SK-N-SH (cell line): ENCODE measurements around the gene SGTB. TPM values are rescaled to one million over a fixed set of nuclear protein-coding genes. Genes with fewer than 3 reads are reported as not detected.
"Not testable (repeated sequence)": the region's sequence is repeated elsewhere in the genome, so short reads cannot be mapped to it uniquely, and the experiment has no call there.

Experiments used
- CTCF ChIA-PET: fragments of 300-600, 350-600 bp; formaldehyde crosslinking; extraction: SDS; loops from one replicate; lab custom pipeline; 2021; lab: Yijun Ruan, JAX
- POLR2A ChIA-PET: fragments of 350-600 bp; sonication (Branson Sonifier 250); formaldehyde crosslinking; extraction: SDS; loops from one replicate; lab custom pipeline; 2020; ENCODE audit warnings: antibody characterized with exemption, inconsistent platforms; lab: Yijun Ruan, JAX
- DNase-seq: peaks from one replicate; pipeline ENCODE4 v3.0.0; 2012
- H2AFZ ChIP-seq: fragments of 200-600 bp; sonication (generic); 2 replicates; pipeline ENCODE4 v1.8.1; 2016; ENCODE audit warnings: antibody characterized with exemption, mild to moderate bottlenecking, low read depth
- H3F3A ChIP-seq: fragments of 200-600 bp; sonication (generic); replicated peaks from 2 replicates; pipeline ENCODE3; 2016; ENCODE audit warnings: antibody characterized with exemption, mild to moderate bottlenecking; ENCODE audit not compliant: insufficient read depth
- H3K27ac ChIP-seq, 2 experiments: fragments of 200-500 bp in 1 of 2; fragments of 200-600 bp in 1 of 2; sonication (Bioruptor generic) in 1 of 2; sonication (generic), shearing (Covaris generic) in 1 of 2; 2 replicates each; pipeline versions ENCODE4 v1.5.1 to v1.6.1; 2014 to 2016; ENCODE audit warnings: low read depth in 2 of 2, inconsistent platforms in 1 of 2, low read length in 1 of 2, mild to moderate bottlenecking in 1 of 2, mixed read lengths in 1 of 2
- H3K27me3 ChIP-seq: fragments of 200-600 bp; sonication (generic), shearing (Covaris generic); 2 replicates; pipeline ENCODE4 v1.6.1; 2016; ENCODE audit warnings: mixed run types; ENCODE audit not compliant: insufficient read depth
- H3K36me3 ChIP-seq, 2 experiments: fragments of 200-500 bp in 1 of 2; fragments of 200-600 bp in 1 of 2; sonication (Bioruptor generic) in 1 of 2; sonication (generic) in 1 of 2; replicated peaks in 1 of 2; 2 replicates each; pipeline versions ENCODE3 to v1.5.1; 2014 to 2016; ENCODE audit warnings: low read length in 1 of 2, mild to moderate bottlenecking in 1 of 2; ENCODE audit not compliant: insufficient read depth in 2 of 2, control insufficient read depth in 1 of 2
- H3K4me1 ChIP-seq, 2 experiments: fragments of 200-500 bp in 1 of 2; fragments of 200-600 bp in 1 of 2; sonication (Bioruptor generic) in 1 of 2; sonication (generic), shearing (Covaris generic) in 1 of 2; 2 replicates each; pipeline versions ENCODE4 v1.5.1 to v1.6.1; 2014 to 2016; ENCODE audit warnings: low read depth in 1 of 2, low read length in 1 of 2, mixed run types in 1 of 2; ENCODE audit not compliant: insufficient read depth in 2 of 2, control insufficient read depth in 1 of 2
- H3K4me2 ChIP-seq: fragments of 200-600 bp; sonication (generic), shearing (Covaris generic); 2 replicates; pipeline ENCODE4 v1.6.1; 2017; ENCODE audit warnings: mixed run types
- H3K4me3 ChIP-seq, 2 experiments: fragments of 200-500 bp in 1 of 2; fragments of 200-600 bp in 1 of 2; sonication (Bioruptor generic) in 1 of 2; sonication (generic), shearing (Covaris generic) in 1 of 2; 2 replicates each; pipeline versions ENCODE4 v1.5.1 to v1.8.1; 2014 to 2016; ENCODE audit warnings: low read depth in 2 of 2, inconsistent platforms in 1 of 2, low read length in 1 of 2, mild to moderate bottlenecking in 1 of 2, mixed read lengths in 1 of 2, moderate library complexity in 1 of 2
- H3K79me2 ChIP-seq: fragments of 200-600 bp; sonication (generic); 2 replicates; pipeline ENCODE4 v1.8.1; 2017; ENCODE audit warnings: mild to moderate bottlenecking; ENCODE audit not compliant: insufficient read depth
- H3K9ac ChIP-seq: fragments of 200-600 bp; sonication (generic); 2 replicates; pipeline ENCODE4 v1.6.1; 2017; ENCODE audit warnings: mixed run types
- H3K9me2 ChIP-seq: fragments of 200-600 bp; sonication (generic); 2 replicates; pipeline ENCODE4 v1.6.1; 2017; ENCODE audit warnings: mixed run types
- H3K9me3 ChIP-seq: fragments of 200-600 bp; sonication (generic); 2 replicates; pipeline ENCODE4 v1.6.1; 2017; ENCODE audit warnings: mixed run types, mild to moderate bottlenecking, moderate library complexity
- H4K20me1 ChIP-seq: fragments of 200-600 bp; sonication (generic); 2 replicates; pipeline ENCODE4 v1.6.1; 2017; ENCODE audit warnings: mild to moderate bottlenecking, mixed run types; ENCODE audit not compliant: insufficient read depth
- MEF2A ChIP-seq: IDR thresholded peaks from 2 replicates; pipeline ENCODE4 v1.4.0; 2012; ENCODE audit warnings: low read depth, borderline replicate concordance
- POLR2AphosphoS5 ChIP-seq: IDR thresholded peaks from 2 replicates; pipeline ENCODE4 v1.6.1; 2012; ENCODE audit warnings: low read depth, low read length
- WGBS: methylation state at CpG from one replicate; pipeline ENCODE4 v1.1.6; 2017; ENCODE audit warnings: low lambda C conversion rate; 5-methylcytosine and 5-hydroxymethylcytosine counted together
- polyA plus RNA-seq, 3 experiments: library from polyadenylated mRNA; depleted of rRNA; stranded (reverse); fragments of >200 nt; gene quantifications; 2 replicates each; pipeline ENCODE4 v1.2.3, GENCODE V29; 2012
- TF ChIP-seq, protein P1 (sequence below): IDR thresholded peaks from 2 replicates; pipeline ENCODE4 v1.4.0; 2012; ENCODE audit warnings: low read depth, borderline replicate concordance
- TF ChIP-seq, protein P2 (sequence below): fragments of 200-600 bp; sonication (generic); IDR thresholded peaks from 2 replicates; pipeline ENCODE4 v1.6.1; 2017; ENCODE audit warnings: antibody characterized with exemption, mild to moderate bottlenecking, moderate library complexity

SGTB gene
- polyA plus RNA-seq, 1 of the 3 experiments (the other 2 are of a cell fraction): 3.5 TPM

DNA sequence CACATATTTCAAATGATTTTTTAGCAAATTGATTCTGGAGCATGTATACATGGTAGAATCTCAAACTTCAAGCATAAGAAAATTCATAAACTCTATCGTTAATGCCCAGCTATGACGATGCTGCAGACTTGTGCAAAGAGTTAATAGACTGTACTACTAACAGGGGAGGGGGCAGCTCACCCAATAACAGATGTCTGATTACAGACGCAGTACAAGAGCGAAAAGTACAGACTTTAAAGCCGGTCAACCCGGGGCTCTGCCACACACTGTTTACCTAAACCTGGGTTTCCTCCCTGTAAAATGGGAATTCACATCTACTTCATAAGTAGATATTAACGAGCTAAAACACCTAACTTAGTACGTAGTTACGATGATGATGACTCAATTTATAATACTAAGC is 98.4 kb downstream of the SGTB start:
- CTCF ChIA-PET: interaction anchor here (0.6 to 1.3 kb wide), 3 partner anchors 11 to 569 kb away, joined by 3 read pairs; no protein-coding TSS in a partner anchor
- Histone ChIP-seq H3F3A (no peaks in the 10 kb centered on the region), H3K27ac (peak overlapping the region; percentile 90 to 96; a peak in 3 of 4 replicates), H4K20me1 (no peaks in the 10 kb centered on the region; the same call in 1 of the 2 replicates), H3K9ac (peak overlapping the region; percentile 77), H3K79me2 (peaks cover 92% of the 10 kb centered on the region), H3K4me1 (peaks cover 0 to 13% of the 10 kb centered on the region in 2 experiments; a peak in 2 of 4 replicates), H3K4me3 (peak overlapping the region; percentile 78 to 97), H3K36me3 (peaks cover 2 to 8% of the 10 kb centered on the region in 2 experiments), H3K27me3 (no peaks in the 10 kb centered on the region), H3K9me2 (no peaks in the 10 kb centered on the region), H2AFZ (peak overlapping the region; percentile 82), H3K9me3 (no peaks in the 10 kb centered on the region), H3K4me2 (peak overlapping the region; percentile 89)
- POLR2A ChIA-PET: interaction anchor here (0.6 to 1.0 kb wide), 3 partner anchors 60 to 516 kb away, joined by 3 to 4 read pairs (median 4); partner anchors contain the start of gene PPWD1
- no peak for TF ChIP-seq MEF2A
- 0% methylated on average over 9 of the region's 9 CpGs for WGBS
- DNase-seq: peak; percentile 4

DNA sequence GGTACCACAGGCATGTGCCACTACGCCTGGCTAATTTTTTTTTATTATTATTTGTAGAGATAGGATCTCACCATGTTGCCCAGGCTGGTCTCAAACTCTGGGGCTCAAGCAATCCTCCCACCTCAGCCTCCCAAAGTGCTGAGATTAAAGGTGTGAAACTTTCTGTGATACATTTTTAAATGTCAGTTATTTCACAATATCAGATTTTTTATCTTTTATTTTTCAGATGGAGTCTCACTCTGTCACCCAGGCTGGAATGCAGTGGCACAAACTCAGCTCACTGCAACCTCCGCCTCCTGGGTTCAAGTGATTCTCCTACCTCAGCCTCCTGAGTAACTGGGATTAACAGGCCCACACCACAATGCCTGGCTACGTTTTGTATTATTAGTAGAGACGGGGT is 99.9 kb downstream of the SGTB start:
- H3K36me3 ChIP-seq: peaks cover 10 to 11% of the 10 kb centered on the region in 2 experiments
- DNase-seq, POLR2A ChIA-PET, H4K20me1 ChIP-seq, H2AFZ ChIP-seq, H3K9ac ChIP-seq, H3F3A ChIP-seq, H3K9me2 ChIP-seq, H3K27me3 ChIP-seq, H3K27ac ChIP-seq, H3K9me3 ChIP-seq, H3K4me3 ChIP-seq: not testable (repeated sequence)
- CTCF ChIA-PET: interaction anchor here (1.4 kb wide), 1 partner anchor 17 kb away, joined by 3 read pairs; no protein-coding TSS in a partner anchor
- peaks cover 0 to 13% of the 10 kb centered on the region in 2 experiments; a peak in 2 of 4 replicates for H3K4me1 ChIP-seq
- H3K79me2 ChIP-seq: peaks cover 92% of the 10 kb centered on the region
- H3K4me2 ChIP-seq: peak overlapping the region; percentile 89
- WGBS: 81% methylated on average over 4 of the region's 4 CpGs

- CTCF ChIA-PET: interaction anchor here (1.8 kb wide), 1 partner anchor 8 kb away, joined by 5 read pairs; no protein-coding TSS in a partner anchor
Observed at GRCh38 chr5:65620021-65620420, 101.9 kb downstream of the SGTB start.

More at GRCh38 chr5:65620021-65620420, 101.9 kb downstream of the SGTB start:
- WGBS: 96% methylated on average over 4 of the region's 4 CpGs
- H3K9ac ChIP-seq: no peak overlapping the region
- no peak for DNase-seq
- no peaks in the 10 kb centered on the region for H3K9me3 ChIP-seq
- H3F3A ChIP-seq: peaks cover 4% of the 10 kb centered on the region
- peaks cover 18 to 20% of the 10 kb centered on the region in 2 experiments for H3K36me3 ChIP-seq
- no peak overlapping the region for H3K27ac ChIP-seq
- no peaks in the 10 kb centered on the region for H3K9me2 ChIP-seq
- H3K4me1 ChIP-seq: peaks cover 0 to 10% of the 10 kb centered on the region in 2 experiments; a peak in 2 of 4 replicates
- peaks cover 92% of the 10 kb centered on the region for H3K79me2 ChIP-seq
- POLR2A ChIA-PET: no interaction called here
- TF ChIP-seq POLR2AphosphoS5: no peak
- TF ChIP-seq, protein P1, sequence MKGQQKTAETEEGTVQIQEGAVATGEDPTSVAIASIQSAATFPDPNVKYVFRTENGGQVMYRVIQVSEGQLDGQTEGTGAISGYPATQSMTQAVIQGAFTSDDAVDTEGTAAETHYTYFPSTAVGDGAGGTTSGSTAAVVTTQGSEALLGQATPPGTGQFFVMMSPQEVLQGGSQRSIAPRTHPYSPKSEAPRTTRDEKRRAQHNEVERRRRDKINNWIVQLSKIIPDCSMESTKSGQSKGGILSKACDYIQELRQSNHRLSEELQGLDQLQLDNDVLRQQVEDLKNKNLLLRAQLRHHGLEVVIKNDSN: no peak
- TF ChIP-seq, protein P2, sequence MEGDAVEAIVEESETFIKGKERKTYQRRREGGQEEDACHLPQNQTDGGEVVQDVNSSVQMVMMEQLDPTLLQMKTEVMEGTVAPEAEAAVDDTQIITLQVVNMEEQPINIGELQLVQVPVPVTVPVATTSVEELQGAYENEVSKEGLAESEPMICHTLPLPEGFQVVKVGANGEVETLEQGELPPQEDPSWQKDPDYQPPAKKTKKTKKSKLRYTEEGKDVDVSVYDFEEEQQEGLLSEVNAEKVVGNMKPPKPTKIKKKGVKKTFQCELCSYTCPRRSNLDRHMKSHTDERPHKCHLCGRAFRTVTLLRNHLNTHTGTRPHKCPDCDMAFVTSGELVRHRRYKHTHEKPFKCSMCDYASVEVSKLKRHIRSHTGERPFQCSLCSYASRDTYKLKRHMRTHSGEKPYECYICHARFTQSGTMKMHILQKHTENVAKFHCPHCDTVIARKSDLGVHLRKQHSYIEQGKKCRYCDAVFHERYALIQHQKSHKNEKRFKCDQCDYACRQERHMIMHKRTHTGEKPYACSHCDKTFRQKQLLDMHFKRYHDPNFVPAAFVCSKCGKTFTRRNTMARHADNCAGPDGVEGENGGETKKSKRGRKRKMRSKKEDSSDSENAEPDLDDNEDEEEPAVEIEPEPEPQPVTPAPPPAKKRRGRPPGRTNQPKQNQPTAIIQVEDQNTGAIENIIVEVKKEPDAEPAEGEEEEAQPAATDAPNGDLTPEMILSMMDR: no peak
- no peak for TF ChIP-seq MEF2A
- no peak overlapping the region for H2AFZ ChIP-seq
- H3K4me2 ChIP-seq: no peak overlapping the region
- no peaks in the 10 kb centered on the region; the same call in 1 of the 2 replicates for H4K20me1 ChIP-seq
- H3K4me3 ChIP-seq: no peak overlapping the region
- no peaks in the 10 kb centered on the region for H3K27me3 ChIP-seq

Other genes with a start within 250 kb of the SGTB start
- gene ADAMTS6, start 240.2 kb downstream of the SGTB start, polyA plus RNA-seq (2012; rRNA removed): 15.0 and 25.8 TPM in 2 replicates
- gene CENPK, start 158.9 kb downstream of the SGTB start, polyA plus RNA-seq (2012; rRNA removed): 5.4 and 11.3 TPM in 2 replicates
- gene PPWD1, start 158.8 kb downstream of the SGTB start, polyA plus RNA-seq (2012; rRNA removed): 6.0 and 6.9 TPM in 2 replicates
- gene TRIM23, start 97.8 kb downstream of the SGTB start, polyA plus RNA-seq (2012; rRNA removed): 5.3 and 5.6 TPM in 2 replicates
- 2.4 and 3.8 TPM in 2 replicates for gene SHLD3, start 97.1 kb downstream of the SGTB start, polyA plus RNA-seq (2012; rRNA removed)
- 10.7 and 18.2 TPM in 2 replicates for gene TRAPPC13, start 97.1 kb downstream of the SGTB start, polyA plus RNA-seq (2012; rRNA removed)
- gene NLN, start 96 bp upstream of the SGTB start, polyA plus RNA-seq (2012; rRNA removed): 17.1 and 20.0 TPM in 2 replicates
- gene ERBIN, start 204.5 kb upstream of the SGTB start, polyA plus RNA-seq (2012; rRNA removed): 10.3 and 14.0 TPM in 2 replicates